Vagina (tissue), 2 donors: ENCODE results near the gene AP3D1.

ENCODE experiments used
- CTCF ChIP-seq, 3 experiments: fragments of 450-650 bp in 2 of 3; fragments of 200-600 bp in 1 of 3; sonication (generic) in 1 of 3; IDR thresholded peaks; one replicate each; pipeline ENCODE4 v1.5.1; 2017 to 2019; ENCODE audit warnings: antibody characterized with exemption in 3 of 3, mild to moderate bottlenecking in 2 of 3, moderate library complexity in 2 of 3
- POLR2A ChIP-seq, 2 donors: fragments of 450-650 bp; IDR thresholded peaks; one replicate each; pipeline ENCODE4 v1.6.1; 2017; ENCODE audit warnings: antibody characterized with exemption in 2 of 2, mild to moderate bottlenecking in 2 of 2, moderate library complexity in 2 of 2

GRCh38 chr19:2114821-2115220 lies 36.5 kb downstream of the AP3D1 start:
- no peak for TF ChIP-seq CTCF (IDR thresholded peaks at IDR 0.05)
- no peak for TF ChIP-seq POLR2A (IDR thresholded peaks at IDR 0.05)
